ENCODE measurements around the gene RABGAP1L. TPM values are rescaled to one million over a fixed set of nuclear protein-coding genes. Genes with fewer than 3 reads are reported as not detected.
A peak's percentile ranks its signal among the peaks of the same experiment; 100 is the strongest.

RABGAP1L gene
- total and polyA plus RNA-seq, 11 donors: 18.6 to 195 (median 98.4) TPM

DNA sequence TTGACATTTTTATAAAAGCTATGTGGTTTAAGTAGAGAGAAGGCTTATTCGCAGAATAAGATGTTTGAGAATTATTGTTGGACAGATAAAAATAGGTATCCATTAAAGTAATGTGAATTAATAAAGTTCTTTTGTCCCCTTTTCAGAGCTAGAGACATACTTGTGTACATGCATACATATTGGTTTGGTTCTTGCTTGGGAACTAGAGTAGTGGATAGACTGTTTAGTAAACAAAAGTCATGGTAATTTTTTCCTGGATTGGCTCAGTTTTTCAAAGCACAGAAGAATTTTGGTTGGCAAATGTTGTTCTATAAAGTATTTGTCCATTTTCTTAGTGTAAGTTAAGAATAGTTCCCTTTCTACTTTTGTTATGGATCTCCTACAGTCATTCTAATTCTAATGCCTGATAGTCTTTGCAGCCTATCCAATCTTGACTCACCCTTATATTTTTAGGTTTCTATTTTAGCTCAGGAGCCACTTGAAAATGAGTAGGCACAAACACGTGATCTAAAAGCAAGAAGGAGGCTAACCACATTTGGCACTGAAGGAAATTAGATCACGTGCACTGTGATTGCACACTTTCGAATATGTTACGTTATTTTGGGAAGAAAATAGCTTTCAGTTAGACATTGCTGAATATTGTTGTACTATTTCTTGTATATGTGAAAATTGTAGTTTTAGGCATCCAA is 47.0 kb downstream of the RABGAP1L start:
- intact Hi-C loops (cut with DNase I): loop anchor here in 3 of 10 donors (5.0 kb wide), 2 partner anchors 39 to 49 kb away; partner anchors contain the start of gene RABGAP1L (in 1 of the 3)
- H3K36me3 ChIP-seq: peaks cover 0 to 2% (median 0%) of the 10 kb centered on the region in 9 donors
- peak overlapping the region in 10 of 12 donors; percentile 21 to 70 (median 56) for H3K27ac ChIP-seq
- H3K9me3 ChIP-seq: peaks cover 0 to 11% (median 0%) of the 10 kb centered on the region in 12 donors
- DNase-seq (no peak), ATAC-seq (peak; percentile 70 to 87 (median 82))
- no peaks in the 10 kb centered on the region for H3K27me3 ChIP-seq
- TF ChIP-seq POLR2A (IDR thresholded peaks at IDR 0.05): no peak
- TF ChIP-seq, protein P1, sequence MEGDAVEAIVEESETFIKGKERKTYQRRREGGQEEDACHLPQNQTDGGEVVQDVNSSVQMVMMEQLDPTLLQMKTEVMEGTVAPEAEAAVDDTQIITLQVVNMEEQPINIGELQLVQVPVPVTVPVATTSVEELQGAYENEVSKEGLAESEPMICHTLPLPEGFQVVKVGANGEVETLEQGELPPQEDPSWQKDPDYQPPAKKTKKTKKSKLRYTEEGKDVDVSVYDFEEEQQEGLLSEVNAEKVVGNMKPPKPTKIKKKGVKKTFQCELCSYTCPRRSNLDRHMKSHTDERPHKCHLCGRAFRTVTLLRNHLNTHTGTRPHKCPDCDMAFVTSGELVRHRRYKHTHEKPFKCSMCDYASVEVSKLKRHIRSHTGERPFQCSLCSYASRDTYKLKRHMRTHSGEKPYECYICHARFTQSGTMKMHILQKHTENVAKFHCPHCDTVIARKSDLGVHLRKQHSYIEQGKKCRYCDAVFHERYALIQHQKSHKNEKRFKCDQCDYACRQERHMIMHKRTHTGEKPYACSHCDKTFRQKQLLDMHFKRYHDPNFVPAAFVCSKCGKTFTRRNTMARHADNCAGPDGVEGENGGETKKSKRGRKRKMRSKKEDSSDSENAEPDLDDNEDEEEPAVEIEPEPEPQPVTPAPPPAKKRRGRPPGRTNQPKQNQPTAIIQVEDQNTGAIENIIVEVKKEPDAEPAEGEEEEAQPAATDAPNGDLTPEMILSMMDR (IDR thresholded peaks at IDR 0.05): no peak
- peaks cover 0 to 41% (median 13%) of the 10 kb centered on the region in 12 donors for H3K4me1 ChIP-seq
- no peak overlapping the region for H3K4me3 ChIP-seq
- 55 to 66% (median 63%) methylated on average over 5 of the region's 5 CpGs for WGBS, 4 donors

GRCh38 chr1:174209347-174210187 is 50.2 kb downstream of the RABGAP1L start:
- intact Hi-C loops (cut with DNase I): loop anchor here in 8 of 10 donors (5.0 to 10.0 kb wide), 8 partner anchors 42 to 245 kb away; partner anchors contain the start of genes RABGAP1L (in 1 of the 8) and RC3H1 (in 1 of the 8)
- H3K36me3 ChIP-seq: no peaks in the 10 kb centered on the region
- no peak overlapping the region for H3K4me3 ChIP-seq
- TF ChIP-seq, protein P1 (IDR thresholded peaks at IDR 0.05): no peak
- no peak for TF ChIP-seq POLR2A (IDR thresholded peaks at IDR 0.05)
- no peak overlapping the region for H3K27ac ChIP-seq
- 90 to 95% (median 94%) methylated on average over 5 of the region's 5 CpGs for WGBS, 4 donors
- H3K4me1 ChIP-seq: peaks cover 0 to 31% (median 13%) of the 10 kb centered on the region in 12 donors
- ATAC-seq (no peak), DNase-seq (no peak)
- no peaks in the 10 kb centered on the region for H3K27me3 ChIP-seq
- peaks cover 0 to 4% (median 0%) of the 10 kb centered on the region in 12 donors for H3K9me3 ChIP-seq

GRCh38 chr1:174211486-174211885 is 52.2 kb downstream of the RABGAP1L start:
- intact Hi-C loops (cut with DNase I): loop anchor here in 6 of 10 donors (5.0 to 10.0 kb wide), 6 partner anchors 94 to 247 kb away; partner anchors contain the start of gene RC3H1 (in 1 of the 6)
- H3K27ac ChIP-seq: no peak overlapping the region
- H3K4me1 ChIP-seq: peaks cover 0 to 13% (median 4%) of the 10 kb centered on the region in 12 donors
- no peak for TF ChIP-seq POLR2A (IDR thresholded peaks at IDR 0.05)
- TF ChIP-seq, protein P1 (IDR thresholded peaks at IDR 0.05): no peak
- DNase-seq (no peak), ATAC-seq (no peak)
- H3K9me3 ChIP-seq: peaks cover 0 to 4% (median 0%) of the 10 kb centered on the region in 12 donors
- H3K36me3 ChIP-seq: no peaks in the 10 kb centered on the region
- no peak overlapping the region for H3K4me3 ChIP-seq
- no peaks in the 10 kb centered on the region for H3K27me3 ChIP-seq
